HL-60 (cell line): Measurements from ENCODE around the gene LCA5.

Source experiments
- DNase-seq, 2 experiments: peaks; one replicate each; pipeline ENCODE4 v3.0.0-alpha.2; 2010 to 2020; ENCODE audit warnings: low read depth in 1 of 2, low spot score in 1 of 2
- H3K27ac ChIP-seq: fragments of 250-450 bp; sonication (Bioruptor Pico); replicated peaks from 2 replicates; pipeline ENCODE4 v1.5.1; 2020; ENCODE audit warnings: mild to moderate bottlenecking, moderate library complexity
- H3K27me3 ChIP-seq: fragments of 250-450 bp; sonication (Bioruptor Pico); 2 replicates; pipeline ENCODE4 v1.5.1; 2021; ENCODE audit warnings: mild to moderate bottlenecking, moderate library complexity; ENCODE audit not compliant: insufficient read depth, poor library complexity, severe bottlenecking
- H3K4me3 ChIP-seq: replicated peaks from 2 replicates; pipeline ENCODE4 v1.5.1; 2011; ENCODE audit warnings: mild to moderate bottlenecking, control low read depth, low read length; ENCODE audit not compliant: insufficient read depth
- GABPA ChIP-seq: IDR thresholded peaks from 2 replicates; pipeline ENCODE4 v1.6.1; 2012; ENCODE audit warnings: low read depth
- POLR2AphosphoS5 ChIP-seq: IDR thresholded peaks from 2 replicates; pipeline ENCODE4 v1.6.1; 2012; ENCODE audit warnings: low read depth
- REST ChIP-seq: IDR thresholded peaks from 2 replicates; pipeline ENCODE4 v1.6.1; 2012; ENCODE audit warnings: low read depth; ENCODE audit not compliant: insufficient replicate concordance
- SPI1 ChIP-seq: IDR thresholded peaks from 2 replicates; pipeline ENCODE4 v1.6.1; 2012; ENCODE audit warnings: low read depth, mild to moderate bottlenecking, borderline replicate concordance
- TF ChIP-seq, protein P1 (sequence below): IDR thresholded peaks from one replicate; pipeline ENCODE4 v1.5.1; 2011; ENCODE audit warnings: low read length, control low read depth, inconsistent platforms; ENCODE audit not compliant: insufficient read depth

LCA5 gene

GRCh38 chr6:79522609-79523008, 14.6 kb downstream of the LCA5 start:
- H3K27ac ChIP-seq, result no peak overlapping the region
- no peak for TF ChIP-seq SPI1
- no peak overlapping the region for H3K4me3 ChIP-seq
- no peaks in the 10 kb centered on the region for H3K27me3 ChIP-seq
- no peak for DNase-seq

GRCh38 chr6:79520534-79520933, 16.7 kb downstream of the LCA5 start:
- DNase-seq, result no peak
- no peak for TF ChIP-seq GABPA
- no peak for TF ChIP-seq SPI1
- TF ChIP-seq POLR2AphosphoS5, result no peak
- TF ChIP-seq, protein P1, sequence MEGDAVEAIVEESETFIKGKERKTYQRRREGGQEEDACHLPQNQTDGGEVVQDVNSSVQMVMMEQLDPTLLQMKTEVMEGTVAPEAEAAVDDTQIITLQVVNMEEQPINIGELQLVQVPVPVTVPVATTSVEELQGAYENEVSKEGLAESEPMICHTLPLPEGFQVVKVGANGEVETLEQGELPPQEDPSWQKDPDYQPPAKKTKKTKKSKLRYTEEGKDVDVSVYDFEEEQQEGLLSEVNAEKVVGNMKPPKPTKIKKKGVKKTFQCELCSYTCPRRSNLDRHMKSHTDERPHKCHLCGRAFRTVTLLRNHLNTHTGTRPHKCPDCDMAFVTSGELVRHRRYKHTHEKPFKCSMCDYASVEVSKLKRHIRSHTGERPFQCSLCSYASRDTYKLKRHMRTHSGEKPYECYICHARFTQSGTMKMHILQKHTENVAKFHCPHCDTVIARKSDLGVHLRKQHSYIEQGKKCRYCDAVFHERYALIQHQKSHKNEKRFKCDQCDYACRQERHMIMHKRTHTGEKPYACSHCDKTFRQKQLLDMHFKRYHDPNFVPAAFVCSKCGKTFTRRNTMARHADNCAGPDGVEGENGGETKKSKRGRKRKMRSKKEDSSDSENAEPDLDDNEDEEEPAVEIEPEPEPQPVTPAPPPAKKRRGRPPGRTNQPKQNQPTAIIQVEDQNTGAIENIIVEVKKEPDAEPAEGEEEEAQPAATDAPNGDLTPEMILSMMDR, result no peak
- no peak for TF ChIP-seq REST
- no peak overlapping the region for H3K27ac ChIP-seq
- no peak overlapping the region for H3K4me3 ChIP-seq
- H3K27me3 ChIP-seq, result no peaks in the 10 kb centered on the region

GRCh38 chr6:79518842-79519241, 18.4 kb downstream of the LCA5 start:
- Histone ChIP-seq H3K27ac (no peak overlapping the region), H3K4me3 (no peak overlapping the region), H3K27me3 (no peaks in the 10 kb centered on the region)
- TF ChIP-seq, protein P1, result no peak
- no peak for TF ChIP-seq POLR2AphosphoS5
- DNase-seq, result no peak

- no peak overlapping the region for H3K4me3 ChIP-seq
- DNase-seq, result no peak
- TF ChIP-seq, protein P1, result no peak
- TF ChIP-seq SPI1 (no peak), GABPA (no peak), REST (no peak), POLR2AphosphoS5 (no peak)
- H3K27me3 ChIP-seq, result no peaks in the 10 kb centered on the region
- H3K27ac ChIP-seq, result no peak overlapping the region
Measured at GRCh38 chr6:79515436-79515835, 21.8 kb downstream of the LCA5 start.
